ENCODE data around the gene CFAP20DC.
A peak's percentile ranks its signal among the peaks of the same experiment; 100 is the strongest.

Gene CFAP20DC

DNA sequence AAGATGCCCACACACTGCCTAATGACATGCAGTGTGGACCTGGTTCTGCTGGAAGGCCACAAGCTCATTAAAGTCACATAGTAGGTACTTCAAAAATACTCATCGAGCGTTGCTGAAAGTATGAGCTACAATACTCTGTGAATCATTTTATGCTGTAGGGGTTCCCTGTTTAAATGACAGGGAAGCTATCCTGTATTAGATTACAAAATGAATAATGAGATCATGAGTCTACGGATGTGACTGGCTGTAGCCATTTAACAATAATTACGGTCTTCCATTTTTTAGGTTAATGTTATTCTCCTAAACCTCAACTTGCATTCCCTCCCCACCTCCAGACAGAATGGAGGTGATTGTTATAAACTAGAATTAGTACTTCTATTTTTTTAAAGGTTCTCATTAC is 255.1 kb downstream of the CFAP20DC start:
- no peak for DNase-seq

DNA sequence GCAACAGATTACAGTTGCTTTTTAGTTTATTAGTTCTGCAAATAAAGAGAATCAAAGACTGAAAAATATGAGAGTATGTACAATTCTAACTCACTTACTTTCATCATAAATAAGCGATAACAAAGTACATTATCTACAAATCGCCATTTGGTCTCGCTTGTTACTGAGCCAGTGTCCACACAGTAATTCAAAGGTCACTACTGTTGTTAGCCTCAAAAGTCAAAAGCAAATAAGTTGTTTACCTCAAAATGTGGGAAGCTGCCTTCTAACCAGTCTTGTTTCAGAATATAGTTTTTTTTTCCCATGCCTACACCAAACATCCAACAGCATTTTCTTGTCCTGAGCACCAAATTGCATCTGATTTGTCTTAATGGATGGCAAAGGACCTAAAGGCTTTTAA is 255.9 kb downstream of the CFAP20DC start:
- no peak for DNase-seq

DNA sequence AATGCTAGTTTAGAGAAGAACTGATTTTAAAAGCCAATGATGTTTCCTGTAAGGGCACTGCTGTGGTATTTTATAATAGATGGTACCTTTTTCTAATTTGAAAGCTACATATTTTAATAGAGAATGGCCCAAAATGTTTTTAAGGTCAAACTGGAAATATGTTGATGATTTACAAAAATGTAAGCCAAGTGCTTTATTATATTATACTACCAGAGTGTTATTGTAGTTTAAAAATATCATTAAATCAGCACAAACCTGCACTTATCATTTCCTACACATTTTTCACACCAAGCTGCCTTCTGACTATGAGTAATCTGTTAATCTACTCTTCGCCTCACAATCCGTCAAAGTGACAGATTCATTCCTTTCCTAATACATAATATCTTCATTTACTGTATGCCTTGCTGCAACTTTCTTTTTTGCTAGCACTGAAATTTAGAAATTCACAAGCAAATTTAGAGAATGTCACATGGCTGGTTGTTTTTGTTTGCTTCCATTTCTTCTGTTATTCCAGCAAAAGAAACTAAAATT is 256.8 kb downstream of the CFAP20DC start:
- no peak for DNase-seq

DNA sequence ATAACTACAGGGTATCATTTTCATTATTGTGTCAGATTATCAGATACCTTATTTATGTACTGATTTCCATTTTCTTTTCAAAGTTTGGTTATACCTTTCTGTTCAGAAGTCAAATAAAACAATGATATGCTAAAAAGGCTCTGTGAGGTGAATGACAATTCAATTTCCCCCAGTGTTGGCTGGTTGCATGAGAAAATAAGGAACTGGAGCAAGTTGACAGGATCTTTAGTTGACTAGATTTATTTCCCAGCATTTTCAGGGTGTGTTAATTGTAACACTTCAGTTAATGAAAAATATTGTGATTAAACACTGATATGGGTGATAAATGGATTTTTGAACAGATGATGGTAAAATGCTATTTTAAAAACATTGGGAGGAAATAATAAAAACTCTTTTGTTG is 260.4 kb downstream of the CFAP20DC start:
- DNase-seq: no peak

DNA sequence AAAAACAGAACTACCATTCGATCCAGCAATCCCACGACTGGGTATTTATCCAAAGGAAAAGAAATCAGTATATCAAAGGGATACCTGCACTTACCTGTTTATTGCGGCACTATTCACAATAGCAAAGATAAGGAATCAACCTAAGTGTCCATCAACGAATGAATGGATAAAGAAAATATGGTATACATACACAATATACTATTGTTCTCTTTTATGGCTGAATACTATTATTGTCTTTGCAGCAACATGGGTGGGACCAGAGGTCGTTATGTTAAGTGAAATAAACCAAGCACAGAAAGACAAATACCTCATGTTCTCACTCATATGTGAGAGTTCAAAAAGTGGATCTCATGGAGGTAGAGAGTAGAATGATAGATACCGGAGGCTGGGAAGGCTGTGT is 264.9 kb downstream of the CFAP20DC start:
- no peak for DNase-seq

DNA sequence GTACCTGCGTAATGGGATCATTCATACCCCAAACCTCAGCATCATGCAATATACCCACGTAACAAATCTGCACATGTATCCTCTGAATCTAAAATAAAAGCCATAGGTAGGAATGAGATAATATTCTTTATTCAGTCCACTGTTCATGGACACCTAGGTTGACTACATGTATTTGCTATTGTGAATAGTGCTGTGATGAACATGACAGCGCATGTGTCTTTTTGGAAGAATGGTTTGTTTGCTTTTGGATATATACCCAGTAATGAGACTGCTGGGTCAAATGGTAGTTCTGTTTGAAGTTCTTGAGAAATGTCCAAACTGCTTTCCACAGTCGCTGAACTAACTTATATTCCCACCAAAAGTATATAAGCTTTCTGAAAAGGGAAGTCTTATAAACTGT is 265.4 kb downstream of the CFAP20DC start:
- DNase-seq: no peak

DNA sequence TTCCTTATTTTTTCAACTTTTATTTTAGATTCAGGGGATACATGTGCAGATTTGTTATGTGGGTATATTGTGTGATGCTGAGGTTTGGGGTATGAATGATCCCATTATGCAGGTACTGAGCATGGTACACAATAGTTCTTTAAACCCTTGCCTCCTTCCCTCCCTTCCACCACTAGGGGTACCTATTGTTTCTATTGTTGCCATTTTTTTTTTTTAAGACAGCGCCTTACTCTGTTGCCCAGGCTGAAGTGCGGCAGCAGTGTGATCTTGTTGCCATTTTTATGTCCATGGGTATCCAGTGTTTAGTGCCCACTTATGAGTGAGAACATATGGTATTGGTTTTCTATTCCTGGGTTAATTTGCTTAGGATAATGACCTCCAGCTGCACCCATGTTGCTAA is 266.0 kb downstream of the CFAP20DC start:
- no peak for DNase-seq

DNA sequence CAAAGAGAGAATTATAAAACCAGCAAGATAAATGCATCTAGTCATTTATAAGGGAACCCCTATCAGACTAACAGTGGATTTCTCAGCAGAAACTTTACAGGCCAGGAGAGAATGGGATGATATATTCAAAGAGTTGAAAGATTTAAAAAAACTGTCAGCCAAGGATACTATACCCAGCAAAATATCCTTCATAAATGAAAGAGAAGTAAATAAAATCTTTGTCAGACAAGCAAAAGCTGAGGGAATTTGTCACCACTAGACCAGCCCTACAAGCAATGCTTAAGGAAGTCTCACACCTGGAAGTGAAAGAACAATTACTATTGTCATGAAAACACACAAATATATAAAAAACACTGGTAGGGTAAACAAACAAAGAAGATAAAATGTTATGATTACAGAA is 269.9 kb downstream of the CFAP20DC start:
- DNase-seq: no peak

DNA sequence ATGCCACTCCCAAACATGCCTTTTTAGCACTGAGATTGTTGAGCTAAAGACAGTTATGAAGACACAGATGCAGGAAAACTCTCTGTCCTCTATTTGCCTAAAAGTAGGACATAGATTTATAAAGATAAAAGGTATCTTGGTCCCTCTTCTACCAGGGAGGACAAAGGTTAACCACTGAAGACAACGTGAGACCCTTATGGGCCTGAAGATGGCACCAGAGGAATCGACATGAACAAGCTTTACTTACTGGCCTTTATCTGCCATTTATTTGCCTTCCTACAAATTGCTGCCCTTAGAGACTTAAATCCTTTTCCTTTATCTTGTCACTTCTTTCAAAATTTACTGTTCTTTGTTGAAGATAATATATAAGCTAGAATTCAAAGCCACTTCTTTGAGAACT is 273.6 kb downstream of the CFAP20DC start:
- DNase-seq: no peak

DNA sequence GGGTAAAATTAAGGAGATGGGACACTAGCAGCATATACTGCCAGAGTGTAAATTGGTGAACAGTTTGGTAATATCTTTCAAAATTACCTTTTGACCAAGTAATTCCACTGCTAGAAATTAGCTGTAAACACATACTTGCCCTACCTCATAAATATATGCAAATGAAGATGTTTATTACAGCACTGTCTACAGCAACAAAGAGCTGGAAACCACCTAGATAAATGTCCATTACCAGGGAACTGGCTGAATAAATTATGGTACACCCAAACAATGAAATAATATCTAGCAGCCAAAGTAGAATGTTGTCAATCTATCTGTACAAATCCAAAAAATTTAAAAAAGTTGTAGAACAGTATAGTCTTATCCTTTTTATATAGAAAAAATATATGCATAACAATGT is 277.4 kb downstream of the CFAP20DC start:
- no peak for DNase-seq

DNA sequence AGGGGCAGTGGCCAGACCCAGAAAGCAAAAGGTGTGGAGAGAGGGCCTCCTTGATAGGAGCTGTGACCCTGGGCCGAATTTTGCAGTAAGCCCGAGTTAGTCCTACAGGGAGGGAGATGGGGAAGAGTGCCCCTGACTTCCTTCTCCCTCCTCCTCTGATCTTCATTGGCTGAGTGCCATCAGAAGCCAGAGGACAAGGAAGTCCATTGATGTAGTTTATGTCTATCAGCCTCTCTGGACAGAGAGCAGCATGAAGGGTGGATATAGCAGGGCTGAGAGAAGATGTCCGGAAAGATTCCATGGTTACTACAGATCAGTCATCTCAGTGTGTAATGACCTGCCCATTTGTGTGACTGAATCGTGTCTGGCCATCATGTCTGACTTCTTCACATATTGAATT is 280.8 kb downstream of the CFAP20DC start:
- DNase-seq: no peak

DNA sequence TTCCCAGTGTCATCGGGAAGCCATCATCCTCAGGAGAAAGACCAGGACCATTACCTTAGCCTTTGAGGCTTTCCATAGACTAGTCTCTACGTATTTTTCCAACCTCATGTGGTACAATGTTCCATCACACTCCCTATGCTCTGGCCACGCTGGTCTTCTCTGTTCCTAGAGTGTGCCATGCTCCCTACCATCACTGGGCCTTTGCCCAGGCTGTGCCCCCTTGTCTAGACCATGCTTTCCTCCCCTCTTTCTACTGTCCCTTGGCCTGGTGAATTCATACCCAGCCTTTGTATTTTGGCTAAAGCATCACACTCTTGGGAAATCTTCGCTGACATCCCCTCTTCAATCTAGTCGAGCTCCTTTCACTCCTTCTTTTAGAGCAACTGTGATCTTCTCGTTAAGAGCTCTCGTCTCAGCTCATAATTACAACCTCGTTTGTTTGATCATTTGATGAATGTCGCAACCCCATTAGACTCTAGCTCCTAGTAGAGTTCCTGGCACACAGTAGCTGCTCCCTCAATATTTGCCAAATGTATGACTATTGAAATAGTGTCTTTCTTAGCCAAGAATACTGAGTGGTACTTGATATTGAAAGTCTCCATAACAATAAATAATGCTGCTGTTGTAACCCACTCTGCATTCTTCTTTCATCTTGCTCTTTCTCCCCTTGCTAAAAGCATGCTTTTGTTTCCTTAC is 283.1 kb downstream of the CFAP20DC start:
- DNase-seq: no peak

DNA sequence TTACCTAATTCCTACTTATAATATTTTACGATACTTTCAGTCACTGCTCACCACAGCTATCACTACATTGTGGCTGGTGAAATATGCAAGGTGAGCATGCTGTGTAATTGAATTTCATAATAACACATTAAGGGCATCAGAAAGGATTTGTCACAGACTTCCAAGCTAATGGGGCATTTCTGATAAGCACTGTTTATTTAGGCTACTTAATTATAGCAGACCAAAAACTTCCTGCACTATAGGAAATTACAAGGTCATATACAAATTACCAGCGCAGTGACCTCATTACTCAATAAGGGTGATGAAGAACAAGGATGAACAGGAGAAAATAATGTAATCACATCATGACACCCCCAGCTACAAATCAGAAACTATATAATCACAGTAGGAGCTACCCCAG is 294.7 kb downstream of the CFAP20DC start:
- DNase-seq: peak; percentile 87

DNA sequence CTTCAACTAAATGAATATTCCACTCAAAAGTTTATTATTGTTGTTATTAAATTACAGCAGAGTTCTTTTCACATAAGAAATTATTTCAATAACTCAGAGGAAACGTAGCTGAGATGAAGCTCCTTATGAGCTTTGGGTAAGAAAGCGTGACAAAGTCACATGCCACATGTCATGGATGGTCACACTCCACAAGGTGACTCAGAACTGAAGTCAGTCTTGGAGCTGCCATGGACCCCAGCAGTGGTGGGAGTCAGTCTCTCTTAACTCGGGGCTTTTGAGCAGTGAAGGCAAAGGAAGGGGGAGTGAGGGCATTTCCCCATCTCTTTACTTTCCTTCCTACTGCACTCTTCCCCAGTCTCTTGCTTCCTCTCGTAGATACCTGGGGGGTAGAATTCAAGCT is 295.8 kb downstream of the CFAP20DC start:
- DNase-seq: no peak

DNA sequence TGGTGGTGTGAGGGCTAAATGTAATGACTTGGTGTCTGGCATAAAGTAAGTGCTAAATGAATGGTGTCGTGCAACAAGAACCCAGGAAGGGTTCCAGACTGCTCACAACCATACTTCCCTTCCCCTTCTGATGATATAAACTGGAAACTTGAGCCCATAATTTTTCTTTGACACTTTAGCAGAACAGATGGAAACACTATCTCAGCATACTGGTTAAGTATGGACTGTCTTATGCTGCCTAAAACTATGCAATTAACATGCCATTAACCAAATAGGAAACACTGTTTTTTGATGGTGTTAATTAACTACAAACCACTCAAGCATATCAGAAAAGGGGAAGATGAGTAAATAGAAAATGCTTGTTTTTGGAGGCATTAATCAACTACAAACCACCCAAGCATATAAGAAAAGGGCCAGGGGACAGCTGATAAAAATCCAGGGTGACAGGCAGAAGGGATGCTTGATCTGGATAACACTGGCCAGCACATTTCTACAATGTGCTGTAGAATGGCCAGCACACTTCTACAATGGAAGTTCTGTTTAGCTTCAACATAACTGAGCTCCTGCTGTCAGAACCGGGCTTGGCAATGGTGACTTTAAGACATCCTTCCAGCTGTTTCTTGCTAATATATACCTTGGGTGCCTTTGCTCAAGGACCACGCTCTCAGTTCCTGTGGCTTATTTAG is 297.8 kb downstream of the CFAP20DC start:
- no peak for DNase-seq

DNA sequence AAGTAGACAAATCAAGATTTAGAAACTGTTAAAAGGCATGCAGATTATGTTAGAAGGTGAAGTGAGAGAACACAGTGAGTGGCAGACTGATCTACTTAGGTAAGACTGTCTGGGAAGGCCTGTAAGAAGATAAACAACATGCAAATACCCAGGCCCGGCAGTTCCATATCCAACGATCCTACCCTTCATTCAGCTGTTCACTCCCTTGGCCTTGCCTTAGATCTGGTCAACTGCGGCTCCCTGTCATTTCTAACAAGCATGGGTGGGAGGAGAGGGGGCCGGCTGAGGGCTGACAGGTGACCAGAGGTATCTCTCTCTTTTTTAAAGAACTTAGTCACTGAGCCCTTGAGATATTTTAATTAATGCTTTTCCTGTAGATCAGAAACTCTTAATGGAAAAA is 298.6 kb downstream of the CFAP20DC start:
- DNase-seq: no peak

DNA sequence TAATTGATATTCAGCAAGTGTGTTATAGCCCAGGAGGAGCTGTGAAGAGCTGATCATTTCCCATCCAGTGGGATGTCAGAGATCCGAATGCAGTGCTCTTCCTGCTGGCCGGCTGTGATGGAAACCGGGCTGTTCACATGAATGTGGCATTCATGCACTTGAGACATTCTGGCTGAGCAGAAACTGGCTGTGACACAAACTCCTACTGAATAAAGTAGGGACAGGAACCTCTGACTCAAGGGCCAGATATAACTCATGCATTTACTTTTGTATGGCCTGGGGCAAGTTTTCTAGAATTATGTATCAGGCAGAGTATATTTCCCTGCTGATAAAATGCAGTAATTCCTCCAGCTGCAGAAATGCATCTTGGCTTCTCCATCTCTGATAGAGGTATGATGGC is 299.9 kb downstream of the CFAP20DC start:
- no peak for DNase-seq

DNA sequence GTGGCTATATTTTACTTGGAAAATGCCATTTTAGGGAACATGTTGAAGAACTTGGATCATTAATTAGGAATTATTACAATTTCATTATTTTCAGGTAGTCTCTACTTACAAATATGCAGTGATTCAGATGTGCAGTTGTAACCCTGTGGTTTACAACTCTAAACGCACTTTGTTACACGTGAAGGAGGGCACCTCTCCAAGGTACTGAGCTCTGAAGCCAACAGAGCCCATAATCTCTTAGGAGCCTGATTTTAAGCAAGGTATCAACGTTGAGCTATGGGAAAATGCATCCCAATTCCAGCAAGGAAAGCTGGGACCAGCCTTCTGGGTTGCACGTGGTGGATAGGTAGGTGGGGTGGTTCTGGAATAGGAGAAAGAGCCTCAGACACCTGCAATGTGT is 301.8 kb downstream of the CFAP20DC start:
- no peak for DNase-seq

DNA sequence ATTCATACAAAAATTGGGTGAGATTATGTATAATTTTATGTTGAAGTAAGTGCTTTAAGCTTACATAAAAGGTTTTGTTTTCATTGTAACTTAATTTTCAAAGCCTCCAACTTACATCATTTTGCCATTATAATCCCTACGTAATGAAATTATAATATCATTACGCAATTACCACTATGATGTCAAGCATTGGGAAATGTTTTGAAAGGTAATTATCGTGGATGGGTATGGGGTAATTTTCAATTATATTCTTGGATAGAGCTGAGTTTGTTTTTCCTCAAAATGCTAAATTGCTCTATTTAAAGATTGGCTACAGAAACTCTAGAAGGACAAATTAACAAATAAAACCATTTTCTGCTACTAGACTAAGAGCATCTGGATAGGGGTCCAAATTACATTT is 303.1 kb downstream of the CFAP20DC start:
- no peak for DNase-seq

DNA sequence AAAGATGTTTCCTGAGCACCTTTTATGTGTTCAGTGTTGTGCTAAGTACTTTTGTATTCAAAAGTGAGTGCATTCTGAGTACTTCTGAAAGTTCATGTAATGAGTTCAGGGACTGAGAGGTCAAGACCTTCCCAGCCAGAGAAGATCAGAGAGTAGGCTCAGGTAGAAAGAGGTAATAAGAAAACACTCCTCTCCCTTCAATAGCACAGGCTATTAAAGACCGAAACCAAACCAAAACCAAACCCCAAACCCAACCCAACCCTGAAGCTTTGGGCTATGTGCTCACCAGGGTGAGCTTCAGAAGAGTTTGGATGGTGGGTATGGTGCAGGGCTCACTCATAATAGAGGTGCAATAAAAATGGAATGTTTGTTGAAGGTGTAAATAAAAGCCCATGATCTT is 306.5 kb downstream of the CFAP20DC start:
- DNase-seq: no peak

DNA sequence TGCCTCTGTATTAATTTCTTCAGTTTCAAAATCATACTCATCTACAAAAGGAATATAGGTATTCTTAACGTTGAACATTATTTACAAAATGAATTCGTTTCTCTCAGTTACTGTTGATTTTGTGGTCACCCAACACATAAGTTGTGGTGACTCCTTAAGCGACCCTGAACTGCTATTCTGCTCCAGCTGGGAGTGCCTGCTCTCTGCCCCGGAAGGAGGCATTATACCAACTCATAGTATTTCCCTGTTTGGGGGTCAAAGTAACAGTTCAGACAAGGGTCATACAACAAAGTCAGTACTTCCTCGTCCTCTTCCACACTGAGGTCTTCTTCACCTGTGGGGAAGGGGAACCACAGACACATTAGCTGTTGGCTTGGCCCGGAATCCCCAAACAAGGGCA is 307.6 kb downstream of the CFAP20DC start:
- DNase-seq: no peak

DNA sequence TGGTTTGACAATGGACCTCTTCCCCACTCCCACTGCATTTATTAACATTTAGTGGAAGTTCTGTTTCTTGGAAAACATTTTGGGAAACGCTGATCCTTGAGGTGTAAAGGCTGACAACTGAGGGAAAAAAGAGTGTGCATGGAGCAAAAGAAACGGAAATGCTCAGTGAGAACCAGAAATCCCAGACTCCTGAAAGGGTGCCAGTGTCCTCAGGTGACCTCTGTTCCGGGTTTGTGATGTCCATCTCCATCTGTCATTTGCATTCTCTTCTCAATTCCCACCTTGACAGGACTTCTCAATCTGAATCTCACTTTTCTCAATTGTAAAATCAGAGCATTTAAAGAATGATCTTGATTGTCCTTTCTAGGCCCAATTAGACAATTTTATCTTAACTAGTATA is 312.2 kb downstream of the CFAP20DC start:
- no peak for DNase-seq

DNA sequence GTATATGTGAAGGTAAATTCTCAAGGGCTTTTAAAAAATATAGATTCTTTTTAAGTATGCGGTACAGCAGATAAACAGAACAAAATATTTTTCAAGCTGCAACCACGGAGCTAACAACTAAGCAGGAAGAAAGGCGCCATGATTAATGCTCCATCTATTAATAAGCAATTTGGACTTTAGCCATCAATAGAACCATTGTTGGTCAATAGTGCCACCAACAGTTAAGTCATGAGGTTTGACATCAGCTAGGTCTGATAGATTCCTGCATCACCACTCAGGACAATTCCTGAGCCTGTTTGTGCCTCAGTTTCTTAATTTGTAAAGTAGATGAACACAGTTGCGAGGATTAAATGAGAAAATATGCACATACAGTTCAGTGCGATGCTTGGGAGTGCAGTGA is 318.2 kb downstream of the CFAP20DC start:
- no peak for DNase-seq

DNA sequence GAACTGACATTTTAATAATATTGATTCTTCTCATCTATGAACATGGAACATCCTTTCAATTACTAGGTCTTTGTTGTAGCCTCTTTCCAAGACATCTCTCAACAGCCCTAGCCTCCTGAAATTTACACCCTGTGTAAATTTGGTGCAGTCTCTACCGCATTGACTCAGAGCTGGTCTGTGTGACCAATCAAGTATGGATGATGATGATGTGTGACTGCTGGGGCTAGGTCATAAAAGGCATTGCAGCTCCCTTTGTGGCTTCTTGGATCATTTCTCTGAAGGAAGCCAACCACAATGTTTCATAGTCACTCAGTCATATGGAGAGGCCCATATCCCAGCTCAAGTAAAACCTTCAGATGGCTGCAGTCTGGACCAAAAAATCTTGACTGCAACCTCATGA is 321.1 kb downstream of the CFAP20DC start:
- no peak for DNase-seq

DNA sequence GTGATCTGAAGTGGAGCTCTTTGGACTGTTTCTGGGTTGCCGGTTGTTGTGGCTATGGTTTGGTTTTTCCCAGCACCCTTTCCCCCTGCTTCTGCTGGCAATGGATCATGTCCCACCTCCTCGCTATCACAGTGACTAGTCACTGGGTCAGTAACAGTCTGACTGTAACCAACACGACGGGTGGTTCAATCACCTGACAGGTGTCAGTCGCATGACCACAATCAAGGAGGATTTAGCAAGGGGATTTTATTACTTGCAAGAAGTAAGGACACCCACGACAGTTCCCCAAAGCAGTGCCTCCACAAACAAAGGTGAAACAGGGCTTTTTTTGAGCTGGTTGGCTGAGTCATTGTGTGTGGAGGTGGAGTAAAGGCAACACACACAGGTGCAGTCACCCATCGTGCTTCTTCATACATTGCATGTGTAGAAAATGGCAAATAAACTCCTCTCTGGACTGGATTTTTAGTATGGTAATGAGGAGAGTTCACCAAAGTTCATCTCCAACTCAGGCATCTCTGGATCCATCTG is 324.4 kb downstream of the CFAP20DC start:
- DNase-seq: no peak
